Activated CD4-positive, CD25-positive, alpha-beta regulatory T cell treated with anti-CD3 and anti-CD28 coated beads, Interleukin-2, amount 50 U/mL, for 72 hours (primary cell): ENCODE data around the gene ERC1.
"Not testable (repeated sequence)": the region's sequence is repeated elsewhere in the genome, so short reads cannot be mapped to it uniquely, and the experiment has no call there.

Experiments
- DNase-seq: peaks from one replicate; pipeline ENCODE4 v3.0.0; 2021

Gene ERC1

DNA sequence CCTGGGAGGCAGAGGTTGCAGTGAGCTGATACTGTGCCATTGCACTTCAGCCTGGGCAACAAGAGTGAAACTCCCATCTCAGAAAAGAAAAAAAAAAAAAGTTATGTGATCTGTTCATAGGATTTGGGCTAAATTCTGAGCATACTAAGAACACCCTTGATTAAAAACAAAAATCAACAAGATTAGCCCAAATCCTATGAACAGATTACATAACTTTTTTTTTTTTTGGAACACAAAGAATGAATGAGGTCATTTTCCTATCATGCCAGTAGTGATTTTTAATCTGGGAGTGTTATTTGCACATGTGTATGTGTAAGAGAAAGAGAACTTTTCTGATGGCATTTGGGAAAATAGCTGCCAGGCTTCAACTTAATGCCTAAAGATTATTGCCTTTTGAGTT is 208.7 kb downstream of the ERC1 start:
- no peak for DNase-seq

DNA sequence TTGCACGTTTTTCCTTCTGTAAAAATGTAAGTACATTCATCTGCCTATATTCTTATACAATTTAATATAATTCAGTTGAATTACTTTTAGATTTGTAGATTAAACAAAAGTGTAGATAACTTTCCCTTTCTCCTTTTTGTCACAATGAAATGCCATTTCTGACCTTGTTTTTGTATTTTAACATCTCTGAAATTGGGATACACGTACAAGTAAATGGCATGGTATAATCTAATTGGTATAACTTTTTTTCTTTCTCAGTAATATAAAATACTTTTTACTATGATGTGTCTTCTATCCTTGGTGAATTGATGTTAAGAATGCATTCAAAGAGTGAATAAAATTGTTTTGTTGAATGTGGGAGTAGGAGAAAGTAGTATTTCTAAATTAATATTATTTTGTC is 210.0 kb downstream of the ERC1 start:
- no peak for DNase-seq

DNA sequence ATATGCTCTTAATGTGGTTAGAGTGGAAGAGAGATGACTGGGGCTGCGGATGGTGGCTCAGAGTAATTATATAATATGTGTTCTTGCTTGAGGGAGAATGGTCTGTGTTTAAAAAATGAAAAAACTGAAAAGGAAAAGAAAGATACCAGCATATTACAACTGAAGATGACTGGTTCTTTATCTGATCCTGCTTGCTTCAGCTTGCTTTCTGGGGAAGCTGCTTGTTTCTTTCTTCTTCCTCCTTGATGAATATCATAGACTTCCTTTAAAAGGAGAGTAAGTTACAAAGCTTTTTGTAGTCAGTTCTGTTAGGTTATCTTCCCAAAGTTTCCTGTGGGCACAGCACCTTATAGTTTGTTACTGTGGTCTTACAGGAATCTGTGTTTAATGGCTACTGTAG is 210.9 kb downstream of the ERC1 start:
- DNase-seq = no peak

DNA sequence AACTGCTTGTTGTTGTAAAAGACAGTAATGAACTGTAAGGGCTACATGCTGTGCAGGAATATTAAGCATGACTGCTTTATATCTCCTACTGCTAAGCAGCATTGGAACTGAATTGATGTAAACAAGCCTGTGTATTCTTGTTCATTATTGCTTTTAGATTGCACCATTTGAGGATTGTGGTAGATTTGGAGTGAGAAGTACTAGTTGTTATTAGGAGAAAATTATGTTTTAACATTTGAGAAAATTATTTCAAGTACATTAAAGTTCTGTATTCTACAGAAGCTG is 212.7 kb downstream of the ERC1 start:
- no peak for DNase-seq

DNA sequence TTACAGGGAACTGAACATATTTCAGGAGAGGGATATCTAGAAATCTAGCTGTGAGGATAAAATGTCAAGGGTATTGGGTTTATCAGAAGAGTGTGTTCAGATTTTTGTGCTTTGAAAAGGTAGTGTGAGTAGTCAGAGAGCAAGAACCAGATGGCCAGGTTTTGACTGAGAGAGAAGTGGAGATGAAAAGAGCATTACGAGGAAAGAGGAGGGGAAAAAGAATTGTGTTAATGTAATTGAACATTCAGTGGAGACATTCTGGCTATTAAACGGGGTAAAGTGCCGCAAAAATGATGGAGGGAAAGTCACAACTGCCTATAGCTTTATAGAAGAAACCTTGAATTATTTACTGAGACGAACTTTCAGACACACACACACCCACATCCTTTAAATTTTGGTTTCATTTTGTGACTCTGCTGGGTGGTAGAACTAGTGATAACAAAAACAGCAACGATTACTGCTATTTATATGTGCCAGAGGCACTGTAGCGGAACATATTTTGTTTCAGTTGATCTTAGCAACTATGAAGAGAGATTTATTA is 213.6 kb downstream of the ERC1 start:
- DNase-seq = no peak

DNA sequence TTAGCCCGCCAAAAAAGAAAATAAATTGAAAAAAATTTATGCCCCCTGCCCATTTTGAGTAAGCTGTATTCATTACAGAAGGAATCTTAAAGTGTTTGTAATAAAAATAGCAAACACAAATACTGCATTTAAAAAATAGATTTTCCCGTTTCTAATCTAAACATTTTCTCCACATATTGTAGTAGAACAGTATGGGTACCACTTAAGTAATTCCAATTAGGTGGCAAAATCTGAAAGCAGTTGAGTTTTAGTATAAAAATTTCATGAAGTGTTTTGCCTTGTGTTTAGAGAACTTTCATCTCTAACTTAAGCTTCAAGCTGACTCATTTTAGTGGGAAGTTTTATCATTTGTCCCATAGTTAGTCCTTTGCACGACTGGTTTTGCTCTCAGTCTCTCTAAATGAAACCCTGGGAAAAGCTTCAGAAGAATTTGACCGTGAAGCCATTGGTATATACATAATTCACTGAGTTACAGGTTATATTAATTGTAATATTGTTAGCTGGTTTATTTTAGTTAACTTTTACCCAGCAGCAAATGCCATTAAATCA is 214.6 kb downstream of the ERC1 start:
- DNase-seq = no peak

DNA sequence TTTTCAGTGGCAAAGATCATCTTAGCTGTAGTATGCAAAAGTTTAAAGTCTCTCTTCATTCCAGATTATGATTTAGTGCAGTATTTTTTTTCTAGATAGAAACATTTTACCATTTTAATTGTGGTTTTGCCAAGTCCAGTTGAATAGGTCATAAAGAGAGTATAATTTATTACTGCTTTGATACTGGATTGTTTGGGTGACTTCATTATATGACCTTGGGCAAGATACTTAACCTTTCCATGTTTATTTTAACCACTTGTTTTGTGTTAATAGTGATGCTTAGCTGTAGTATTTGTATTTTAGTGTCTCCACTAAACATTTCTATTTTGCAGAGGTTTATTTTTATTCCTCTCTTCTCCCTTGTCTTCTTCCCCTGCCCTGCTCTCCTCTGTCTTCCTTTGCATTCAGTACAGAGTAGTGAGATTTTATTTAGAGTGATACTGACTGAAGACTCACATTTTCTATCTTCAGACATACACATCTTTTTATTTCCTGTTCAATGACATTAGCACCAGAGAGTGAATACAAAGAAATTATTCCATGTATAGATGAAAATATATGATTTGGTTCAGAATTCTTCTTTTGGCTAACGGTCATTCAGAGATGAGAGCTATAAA is 215.2 kb downstream of the ERC1 start:
- DNase-seq = no peak

DNA sequence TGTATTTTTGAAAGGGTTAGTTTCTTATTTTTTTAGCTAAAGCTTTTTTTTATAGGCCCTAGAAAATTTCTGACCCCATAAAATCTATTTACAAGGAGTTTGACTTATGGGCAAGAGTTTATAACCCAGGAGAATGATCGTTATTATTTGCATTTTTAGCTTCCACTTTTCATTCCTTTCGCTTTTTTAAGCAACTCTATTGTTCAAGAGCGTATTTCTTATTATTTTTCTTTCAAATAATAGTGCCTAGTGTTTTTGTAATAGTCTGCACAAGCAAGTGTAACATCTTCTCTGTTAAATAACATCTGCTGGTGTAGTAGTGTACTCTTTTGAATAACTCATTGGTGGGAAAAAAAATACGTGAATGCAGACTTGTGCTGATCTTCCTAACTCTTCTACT is 216.3 kb downstream of the ERC1 start:
- no peak for DNase-seq

DNA sequence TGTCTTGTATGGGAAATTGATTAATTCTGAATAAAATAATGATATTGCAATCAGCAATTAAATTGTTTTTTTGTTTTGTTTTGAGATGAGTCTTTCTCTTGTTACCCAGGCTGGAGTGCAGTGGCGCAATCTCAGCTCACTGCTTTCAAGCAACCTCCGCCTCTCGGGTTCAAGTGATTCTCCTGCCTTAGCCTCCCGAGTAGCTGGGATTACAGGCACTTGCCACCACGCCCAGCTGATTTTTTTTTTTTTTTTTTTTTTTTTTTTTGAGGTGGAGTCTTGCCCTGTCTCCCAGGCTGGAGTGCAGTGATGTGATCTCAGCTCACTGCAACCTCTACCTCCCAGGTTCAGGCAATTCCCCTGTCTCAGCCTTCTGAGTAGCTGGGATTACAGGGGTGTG is 217.7 kb downstream of the ERC1 start:
- not testable (repeated sequence) for DNase-seq

DNA sequence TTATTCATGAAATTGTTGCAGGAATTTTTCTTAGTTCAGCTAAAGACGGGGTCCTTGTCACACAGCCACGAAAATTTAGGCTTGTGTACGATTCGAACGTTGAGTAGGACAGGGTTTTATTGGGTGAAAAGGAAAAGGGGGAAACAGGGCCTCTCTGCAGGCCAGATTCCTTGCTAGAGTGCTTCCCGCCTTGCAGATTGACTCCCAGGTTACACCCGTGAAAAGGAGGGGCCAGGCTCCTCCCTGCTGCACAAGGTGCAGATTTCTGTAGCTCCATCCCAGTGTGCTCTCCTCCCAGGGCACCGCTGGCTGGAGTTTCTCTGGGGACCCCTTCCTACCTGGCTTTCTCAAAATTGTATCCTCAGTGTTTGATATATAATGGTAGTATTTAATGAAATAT is 221.5 kb downstream of the ERC1 start:
- DNase-seq = no peak

DNA sequence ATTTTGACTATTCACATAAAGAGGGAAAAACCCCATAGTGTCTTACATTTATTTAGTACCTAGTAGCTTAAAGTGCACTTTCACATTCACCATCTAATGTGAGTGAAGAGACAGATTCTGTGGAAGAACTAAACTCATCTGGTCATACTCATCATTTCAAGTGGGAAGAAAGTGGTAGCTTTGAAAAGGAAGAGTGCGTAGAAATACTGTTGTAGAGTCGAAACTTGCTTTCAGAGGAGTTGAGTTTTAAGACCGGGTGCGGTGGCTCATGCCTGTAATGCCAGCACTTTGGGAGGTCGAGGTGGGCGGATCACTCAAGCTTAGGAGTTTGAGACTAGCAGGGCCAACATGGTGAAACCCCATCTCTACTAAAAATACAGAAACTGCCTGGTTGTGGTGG is 222.2 kb downstream of the ERC1 start:
- DNase-seq = no peak

DNA sequence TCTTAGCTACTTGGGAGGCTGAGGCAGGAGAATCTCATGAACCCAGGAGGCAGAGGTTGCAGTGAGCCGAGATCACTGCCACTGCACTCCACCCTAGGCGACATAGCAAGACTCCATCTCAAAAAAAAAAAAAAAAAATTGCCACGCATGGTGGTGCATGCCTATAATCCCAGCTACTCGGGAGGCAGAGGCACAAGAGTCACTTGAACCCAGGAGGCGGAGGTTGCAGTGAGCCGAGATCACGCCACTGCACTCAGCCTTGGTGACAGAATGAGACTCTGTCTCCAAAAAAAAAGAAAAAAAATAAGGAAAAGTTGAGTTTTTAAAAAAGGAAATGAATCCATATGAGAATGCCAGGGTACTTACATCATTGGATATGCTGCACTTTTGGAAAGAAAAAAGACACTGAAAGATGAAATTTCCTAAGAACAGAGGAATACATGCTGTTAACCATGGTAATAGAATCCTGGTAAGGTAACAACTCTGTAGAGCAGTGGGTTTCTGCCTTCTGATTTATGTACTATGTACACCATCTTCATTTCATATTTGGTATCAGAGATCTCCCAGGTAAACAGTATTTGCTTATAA is 222.7 kb downstream of the ERC1 start:
- no peak for DNase-seq

DNA sequence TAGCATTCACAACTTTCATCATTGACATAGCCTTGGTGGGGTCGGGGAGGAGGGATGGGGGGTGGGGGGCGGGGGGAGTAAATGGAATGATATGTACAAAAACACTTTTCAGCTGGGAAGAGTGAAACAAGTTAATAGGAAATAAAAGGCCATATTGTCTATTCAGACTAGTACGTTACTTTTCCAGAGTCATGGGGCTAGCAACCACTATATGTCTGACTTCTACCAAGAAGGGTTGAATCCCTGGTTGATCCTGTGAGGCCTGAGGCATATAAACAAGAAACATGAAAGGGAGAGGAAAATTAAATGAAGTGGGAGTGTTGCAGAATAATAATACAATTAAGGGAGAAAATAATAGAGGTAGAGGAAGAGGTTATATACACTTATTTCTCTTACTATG is 225.5 kb downstream of the ERC1 start:
- DNase-seq = no peak

DNA sequence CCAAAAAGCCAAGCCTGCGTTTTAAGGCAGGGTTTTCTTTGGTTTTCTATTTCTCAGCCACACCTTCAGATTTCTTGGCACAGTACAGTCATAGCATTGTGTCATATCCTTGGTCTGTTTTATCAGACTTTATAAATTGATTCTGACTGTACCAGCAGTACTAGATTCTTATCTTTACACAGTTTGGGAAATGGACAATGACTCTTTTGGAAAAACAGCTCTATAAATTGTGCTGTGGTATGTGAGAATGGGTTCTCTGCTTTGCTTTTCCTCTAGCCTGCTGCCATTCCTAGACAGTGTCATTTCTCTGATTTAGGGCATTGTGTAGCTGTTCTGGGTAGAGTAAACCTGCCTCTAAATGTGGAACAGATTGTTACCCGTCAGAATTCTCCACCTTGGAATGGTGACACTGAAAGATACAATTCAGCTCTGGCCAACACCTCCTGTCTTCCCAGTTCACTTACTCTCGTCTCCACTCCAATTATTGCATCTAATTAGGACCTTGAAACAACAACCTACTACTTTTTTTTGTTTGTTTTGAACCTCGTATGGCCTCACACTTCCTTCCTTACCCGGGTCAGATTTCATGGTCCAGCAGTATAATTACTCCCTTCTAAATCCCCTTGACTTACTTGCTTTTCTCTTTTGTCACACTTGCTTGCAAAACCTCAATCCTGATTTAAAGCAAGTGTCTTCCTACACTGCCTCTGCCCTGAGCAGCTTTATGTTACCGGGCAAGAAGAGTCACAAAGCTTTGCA is 226.3 kb downstream of the ERC1 start:
- no peak for DNase-seq

DNA sequence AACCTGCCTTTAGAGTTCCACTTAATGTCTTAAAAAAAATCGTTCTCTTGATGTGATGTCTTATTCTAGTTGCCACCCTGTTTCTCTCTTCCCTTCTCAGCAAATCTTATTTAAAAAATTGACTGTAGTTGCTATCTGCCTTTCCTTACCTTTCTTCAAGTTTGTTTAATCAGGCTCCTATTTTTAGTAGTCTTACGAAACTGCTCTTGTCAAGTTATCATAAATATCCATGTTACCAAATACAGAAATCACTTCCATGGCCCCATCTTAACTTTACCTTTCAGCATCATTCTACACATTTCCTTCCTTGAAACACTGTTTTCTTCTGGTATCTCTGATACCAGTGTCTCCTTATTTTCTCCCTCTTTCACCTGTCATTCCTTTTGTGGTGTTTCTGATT is 227.3 kb downstream of the ERC1 start:
- DNase-seq = no peak

DNA sequence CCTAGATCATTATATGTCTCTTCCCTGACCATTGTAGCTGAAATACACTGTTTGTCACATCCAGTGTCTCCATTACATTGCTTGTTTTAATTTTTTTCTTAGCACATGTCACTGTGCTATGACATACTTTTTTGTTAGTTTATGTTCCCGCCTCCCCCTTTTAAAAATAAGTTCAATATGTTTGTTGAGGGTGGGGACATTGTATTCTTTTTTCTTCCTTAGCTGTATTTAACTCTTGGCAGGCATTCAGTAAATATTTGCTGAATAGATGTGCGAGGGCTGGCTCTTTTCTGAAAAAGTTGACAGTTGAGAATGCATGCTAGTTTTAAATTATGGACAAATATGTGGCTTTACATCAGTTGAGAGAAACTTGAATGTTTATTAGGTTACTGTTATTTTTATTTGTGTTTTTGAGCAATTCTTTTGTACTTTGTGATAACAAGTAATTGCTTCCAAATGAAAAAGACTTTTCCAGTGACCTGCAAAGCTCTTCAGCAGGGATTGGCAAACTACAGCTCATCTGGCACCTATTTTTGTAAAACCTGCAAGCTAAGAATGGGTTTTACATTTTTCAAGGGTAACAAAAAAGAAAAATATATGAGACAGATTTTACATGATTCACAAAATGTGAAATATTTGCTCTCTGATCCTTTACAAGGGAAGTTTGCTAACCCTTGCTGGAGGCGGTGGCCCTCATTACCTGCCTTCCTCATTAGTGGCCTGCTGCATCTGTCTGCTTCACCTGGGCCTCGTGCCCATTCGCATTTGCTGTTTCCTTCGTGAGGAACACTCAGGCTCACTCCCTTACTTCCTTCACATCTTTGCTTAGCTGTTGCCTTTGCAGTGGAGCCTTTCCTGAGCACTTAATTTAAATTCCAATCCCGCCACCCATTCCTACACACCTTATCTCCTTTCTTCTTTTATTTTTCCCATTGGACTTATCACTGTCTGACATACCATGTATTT is 229.4 kb downstream of the ERC1 start:
- DNase-seq = no peak

DNA sequence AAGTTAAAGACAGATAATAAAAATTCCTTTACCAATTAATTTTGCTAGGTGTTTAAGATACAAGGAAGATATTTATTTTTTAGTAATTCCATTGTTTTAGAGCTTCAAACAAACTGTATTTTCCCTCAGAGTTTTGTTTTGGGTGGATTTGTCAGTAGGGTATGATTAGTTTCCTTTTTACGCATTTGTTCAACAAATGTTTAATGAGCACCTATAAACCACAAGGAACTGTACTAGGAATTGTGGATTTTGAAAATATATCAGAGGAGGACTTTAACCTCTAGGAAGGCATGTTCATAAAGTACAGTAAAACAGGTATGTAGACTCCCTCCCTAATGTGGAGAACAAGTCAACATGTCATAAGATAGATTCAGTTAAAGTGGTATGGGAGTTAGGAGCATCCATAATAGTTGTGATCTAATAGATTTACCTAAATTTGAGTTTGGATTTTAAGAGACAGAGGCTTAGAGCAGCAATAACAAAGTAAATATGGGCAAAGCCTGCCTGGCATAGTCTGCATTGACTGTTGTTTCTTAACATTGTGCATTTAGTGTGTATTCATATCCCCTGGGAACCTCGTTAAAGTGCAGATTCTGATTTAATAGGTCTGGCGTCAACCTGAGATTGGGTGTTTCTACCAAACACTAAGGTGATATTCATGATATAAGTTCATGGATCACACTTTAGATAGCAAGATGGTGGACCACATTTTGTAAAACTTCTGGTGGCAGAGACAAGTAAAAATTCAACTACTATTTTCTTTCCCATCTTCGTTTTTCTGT is 232.0 kb downstream of the ERC1 start:
- DNase-seq = no peak

DNA sequence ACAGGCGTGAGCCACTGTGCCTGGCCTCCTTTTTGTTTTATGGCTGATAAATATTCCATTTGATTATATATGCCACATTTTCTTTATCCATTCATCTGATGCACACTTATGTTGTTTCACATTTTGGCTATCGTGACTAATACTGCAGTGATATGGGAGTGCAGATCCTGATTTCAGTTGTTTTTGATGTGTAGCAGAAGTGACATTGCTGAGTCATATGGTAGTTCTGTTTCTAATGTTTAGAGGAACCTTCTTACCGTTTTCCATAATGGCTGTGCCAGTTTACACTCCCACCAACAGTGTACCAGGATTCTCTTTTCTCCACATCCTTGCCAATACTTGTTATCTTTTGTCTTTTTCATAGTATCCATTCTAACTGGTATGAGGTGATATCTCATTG is 235.9 kb downstream of the ERC1 start:
- no peak for DNase-seq

DNA sequence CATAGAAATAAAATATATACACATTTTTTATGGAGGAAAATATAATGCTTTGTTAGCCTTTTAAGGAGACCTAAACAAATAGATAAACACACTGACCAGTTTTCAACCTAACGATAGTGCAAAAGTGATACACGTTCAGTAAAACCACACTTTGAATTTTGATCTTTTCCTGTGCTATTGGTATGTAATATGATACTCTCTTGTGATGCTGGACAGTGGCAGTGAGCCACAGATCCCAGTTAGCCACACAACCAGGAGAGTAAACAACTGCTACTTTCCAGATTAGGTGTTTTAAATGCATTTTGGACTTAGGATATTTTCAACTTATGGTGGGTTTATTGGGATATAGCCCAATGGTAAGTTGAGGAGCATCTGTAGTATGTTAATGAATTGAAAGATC is 243.1 kb downstream of the ERC1 start:
- DNase-seq = no peak

DNA sequence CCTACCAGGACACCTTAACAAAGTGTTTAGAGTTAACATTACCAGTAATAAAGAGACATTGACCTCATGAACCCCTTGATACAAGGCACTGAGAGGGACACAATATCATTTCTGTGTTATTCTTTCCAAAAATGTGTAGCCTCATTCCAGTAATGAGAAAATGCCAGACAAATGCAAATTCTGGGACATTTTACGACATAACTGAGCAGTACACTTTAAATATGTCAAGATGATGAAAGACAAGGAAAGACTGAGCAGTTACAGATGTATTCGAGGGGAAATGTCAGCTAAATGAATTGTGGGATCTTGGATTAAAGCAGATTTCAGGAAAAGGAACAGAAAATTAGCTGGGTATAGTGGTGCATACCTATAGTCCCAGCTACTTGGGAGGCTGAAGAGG is 255.6 kb downstream of the ERC1 start:
- no peak for DNase-seq

DNA sequence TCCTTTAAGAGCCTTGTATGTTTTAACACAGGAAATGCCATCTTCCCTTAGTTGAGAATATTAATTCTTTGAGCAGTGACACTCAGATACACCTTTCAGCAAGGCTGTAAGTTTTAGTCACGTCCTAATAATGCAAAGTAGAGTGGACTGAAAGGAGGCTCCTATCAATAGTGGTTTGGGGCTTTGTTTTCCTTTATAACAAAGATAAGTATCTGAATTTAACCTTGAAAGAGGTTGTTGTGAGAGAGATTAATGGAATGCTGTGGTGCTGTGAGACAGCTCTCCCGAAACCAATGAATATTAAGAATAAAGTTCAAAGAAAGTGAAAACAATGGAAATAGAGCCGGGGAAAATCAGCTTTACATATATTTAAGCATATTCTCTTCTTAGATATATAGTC is 259.6 kb downstream of the ERC1 start:
- DNase-seq = no peak

DNA sequence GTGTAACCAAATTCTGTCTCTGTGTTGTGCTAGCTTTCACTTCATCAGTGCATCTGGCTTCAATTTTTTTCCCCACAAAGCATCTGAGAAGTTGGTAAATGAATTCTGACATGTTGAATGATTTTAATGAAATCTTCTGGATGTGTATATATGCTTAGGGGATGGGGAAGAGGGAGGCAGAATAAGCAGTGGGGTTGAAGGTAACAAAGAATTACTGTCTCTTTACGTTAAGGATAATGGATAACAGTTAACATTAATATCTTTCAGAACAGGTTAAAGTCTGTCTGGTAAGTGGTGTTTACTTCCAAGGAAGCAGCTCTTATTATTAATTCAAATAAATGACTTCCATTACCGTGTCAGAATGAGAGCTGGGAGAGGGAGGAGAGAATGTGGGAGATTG is 261.7 kb downstream of the ERC1 start:
- no peak for DNase-seq
